T-helper 22 cell (primary cell): ENCODE data around the gene P2RY2.
A peak's percentile ranks its signal among the peaks of the same experiment; 100 is the strongest.

Source experiments
- DNase-seq: peaks from one replicate; pipeline ENCODE4 v3.0.0-alpha.2; 2020; ENCODE audit warnings: low read depth

Gene P2RY2

GRCh38 chr11:73218106-73218829, at the start of gene P2RY2:
Gene P2RY2, plus strand, starts transcription at chr11:73218281. Its CDS starts 15,879 bp downstream, at chr11:73234160.
- no peak for DNase-seq

DNA sequence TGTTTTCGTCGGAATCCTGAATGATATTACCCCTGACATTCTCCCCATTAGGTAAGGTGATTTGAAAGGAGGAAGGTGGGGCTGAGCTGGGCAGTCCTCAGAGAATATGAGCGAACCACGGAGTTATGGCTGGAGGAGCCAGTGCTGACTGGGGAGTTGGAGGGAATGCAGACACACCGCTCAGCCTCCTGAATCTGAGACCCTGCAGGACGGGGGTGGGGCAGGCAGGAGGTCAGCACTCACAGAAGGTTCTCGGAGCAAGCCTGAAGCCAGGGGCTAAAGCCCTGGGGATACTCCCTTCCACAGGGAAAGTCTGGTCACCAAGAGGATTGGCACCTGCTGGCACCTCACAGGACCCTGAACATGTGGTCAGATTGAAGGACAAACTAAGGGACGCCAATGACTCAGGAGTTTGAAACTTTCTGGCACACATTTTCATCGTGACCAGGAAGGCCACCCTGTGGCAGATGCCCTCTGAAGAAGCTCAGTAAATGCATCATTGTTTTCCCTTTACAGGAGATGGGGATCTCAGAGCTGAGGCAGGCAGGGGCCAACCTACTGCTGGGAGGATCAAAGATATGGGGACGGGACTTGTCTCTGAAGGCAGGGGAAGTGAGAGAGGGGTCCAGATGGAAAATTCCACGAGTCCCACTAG, 49.0 kb upstream of the P2RY2 start:
- DNase-seq: no peak

- DNase-seq: no peak
Measured at GRCh38 chr11:73170140-73170539, 47.9 kb upstream of the P2RY2 start.

DNA sequence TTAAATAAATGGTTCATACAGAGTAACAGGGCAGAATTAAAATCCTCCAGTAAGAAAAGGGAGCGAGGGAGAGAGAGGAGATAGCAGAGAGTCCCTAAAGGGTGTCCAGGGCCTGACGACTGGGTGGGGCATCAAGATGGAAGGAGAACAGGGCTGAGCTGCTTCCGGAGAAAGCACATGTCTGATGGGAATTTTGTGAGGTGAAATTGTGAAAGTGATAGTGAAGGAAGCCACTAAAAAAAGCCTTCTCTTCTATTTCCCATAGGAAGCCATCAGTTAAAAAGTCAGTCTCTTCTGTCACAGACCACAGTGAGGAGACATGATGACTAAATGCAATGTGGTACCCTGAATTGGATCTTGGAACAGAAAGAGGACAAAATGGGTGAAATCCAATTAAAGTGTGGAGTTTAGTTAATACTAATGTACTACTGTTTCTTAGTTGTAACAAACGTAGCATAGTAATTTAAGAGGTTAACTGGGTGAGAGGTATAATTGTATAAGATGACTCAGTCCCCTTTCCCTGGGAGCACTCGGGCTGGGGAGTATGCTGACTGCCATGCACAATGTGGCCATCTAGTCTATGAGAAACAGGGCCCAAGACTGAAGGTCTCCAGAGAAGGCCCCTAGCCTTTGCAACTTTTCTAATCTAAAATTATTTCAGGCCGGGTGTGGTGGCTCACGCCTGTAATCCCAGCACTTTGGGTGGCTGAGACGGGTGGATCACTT, 46.5 kb upstream of the P2RY2 start:
- no peak for DNase-seq

- DNase-seq: no peak
Measured at GRCh38 chr11:73172992-73173656, 45.0 kb upstream of the P2RY2 start.

- DNase-seq: no peak
Measured at GRCh38 chr11:73173755-73174494, 44.2 kb upstream of the P2RY2 start.

- DNase-seq: no peak
Measured at GRCh38 chr11:73174495-73174791, 43.6 kb upstream of the P2RY2 start.

DNA sequence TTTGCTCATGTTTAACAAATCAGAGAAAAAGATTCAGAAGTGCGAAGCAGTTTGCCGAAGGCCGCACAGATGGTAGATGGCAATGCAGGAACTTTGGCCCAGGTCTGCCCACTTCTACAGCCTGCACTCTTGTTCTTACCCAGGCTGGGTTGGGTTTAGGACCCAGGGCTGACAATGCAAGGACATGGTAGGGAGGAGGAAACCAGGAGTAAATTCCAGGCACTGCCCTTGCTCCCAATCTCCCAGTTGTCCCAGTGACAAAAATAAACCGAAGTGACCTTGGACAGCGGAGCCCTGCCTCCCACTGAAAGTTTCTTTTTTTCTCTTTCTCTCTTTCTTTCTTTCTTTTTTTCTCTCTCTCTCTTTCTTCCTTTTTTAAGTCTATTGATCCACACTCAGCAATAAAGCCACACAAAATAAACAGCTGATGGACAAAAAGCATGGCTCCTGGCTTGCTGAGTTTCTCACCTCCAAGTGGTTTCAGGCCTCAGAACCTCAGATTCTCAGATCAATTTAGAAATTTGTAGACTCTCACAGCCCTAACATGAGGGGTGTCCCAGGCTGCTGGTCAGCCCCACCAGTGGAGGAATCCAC, 42.4 kb upstream of the P2RY2 start:
- no peak for DNase-seq

GRCh38 chr11:73176145-73176873, 41.8 kb upstream of the P2RY2 start:
- no peak for DNase-seq

GRCh38 chr11:73176874-73177155, 41.3 kb upstream of the P2RY2 start:
- DNase-seq: no peak

- DNase-seq: no peak
Measured at GRCh38 chr11:73177380-73177777, 40.7 kb upstream of the P2RY2 start.

GRCh38 chr11:73177778-73178539, 40.1 kb upstream of the P2RY2 start:
- DNase-seq: peak; percentile 41

DNA sequence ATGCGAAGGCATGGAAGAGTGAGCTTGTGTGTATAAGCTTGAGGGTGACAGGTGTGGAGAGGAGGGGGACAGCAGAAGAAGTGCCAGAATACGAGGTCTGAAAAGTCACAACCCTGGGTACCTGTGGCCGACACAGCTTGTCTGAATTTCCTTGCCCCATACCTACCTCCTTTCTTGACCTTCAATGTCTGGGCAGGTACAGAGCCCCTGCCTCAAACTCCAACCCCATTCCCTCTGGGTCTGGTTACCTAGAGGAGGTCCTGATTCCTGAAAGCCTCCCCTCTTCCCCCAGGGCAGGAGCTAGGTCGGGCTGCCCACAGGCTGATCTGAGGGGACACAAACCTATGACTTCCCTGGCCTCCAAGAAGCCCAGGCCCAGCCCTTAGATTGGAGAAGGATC, 39.4 kb upstream of the P2RY2 start:
- no peak for DNase-seq

DNA sequence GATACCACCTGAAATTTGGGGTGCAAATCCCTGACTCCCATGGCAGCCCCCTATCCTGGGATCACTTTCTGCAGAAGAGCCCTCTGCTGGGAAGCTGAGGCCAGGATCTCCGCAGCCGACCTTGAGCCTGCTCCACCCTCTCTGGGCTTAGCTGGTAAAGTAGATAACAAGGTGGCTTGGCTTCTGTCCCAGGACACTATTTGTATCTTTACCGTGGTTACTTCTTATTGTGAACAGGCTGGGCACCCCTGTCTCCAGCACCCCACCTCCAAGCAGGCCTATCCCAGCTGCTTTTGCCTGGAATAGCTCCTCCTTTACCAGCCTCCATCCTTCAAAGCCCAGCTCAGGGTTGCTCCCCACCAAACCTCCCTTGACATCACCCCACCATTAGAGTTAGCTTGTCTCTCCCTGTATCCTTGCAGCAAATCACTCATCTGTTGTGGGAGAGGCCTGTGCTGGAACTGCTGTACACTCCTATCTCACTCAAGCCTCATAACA, 35.2 kb upstream of the P2RY2 start:
- no peak for DNase-seq

- DNase-seq: no peak
Measured at GRCh38 chr11:73184953-73185671, 33.0 kb upstream of the P2RY2 start.

GRCh38 chr11:73185680-73186293, 32.3 kb upstream of the P2RY2 start:
- DNase-seq: no peak

DNA sequence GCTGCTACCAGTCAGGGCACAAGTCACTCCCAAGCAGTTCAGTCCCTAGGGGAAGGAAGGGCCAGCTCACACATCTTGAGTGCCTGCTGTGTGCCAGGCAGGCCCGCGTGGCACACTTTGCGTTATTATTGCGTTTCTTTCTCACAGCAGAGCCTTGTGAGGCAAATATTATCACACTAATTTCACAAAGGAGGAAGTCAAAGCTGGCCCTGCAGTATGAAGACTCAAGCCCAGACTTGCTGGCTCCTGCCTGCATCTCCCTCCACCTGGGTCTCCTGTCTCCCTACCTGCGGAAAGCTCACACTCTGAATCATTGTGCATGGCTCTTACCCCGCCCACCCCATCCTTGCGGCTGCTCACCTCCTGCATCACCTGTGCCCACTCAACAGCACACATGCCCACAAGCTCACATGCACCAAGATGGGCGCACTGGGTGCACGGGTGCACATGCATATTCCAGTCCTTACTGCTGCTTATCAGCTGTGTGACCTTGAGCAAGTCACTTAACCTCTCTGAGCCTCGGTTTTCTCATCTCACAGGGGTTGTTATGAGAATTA, 31.7 kb upstream of the P2RY2 start:
- DNase-seq: no peak

DNA sequence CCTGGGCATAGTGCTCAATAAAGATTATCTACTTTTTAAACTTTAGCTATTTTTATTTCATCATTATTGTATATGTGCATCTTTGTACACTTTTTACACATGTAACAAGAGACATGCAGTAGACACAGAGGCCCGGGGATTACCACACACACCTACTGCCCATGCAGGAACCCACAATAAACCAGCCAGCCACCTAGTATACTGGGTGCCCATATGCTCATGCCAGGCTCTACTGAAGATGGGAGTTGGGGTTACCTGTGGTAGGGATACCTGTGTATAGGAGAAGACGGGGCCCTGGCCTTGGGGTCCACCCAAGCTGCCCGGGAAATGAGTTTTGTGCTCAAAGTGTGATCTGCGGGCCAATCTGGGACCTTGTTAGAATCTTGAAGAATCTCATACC, 31.2 kb upstream of the P2RY2 start:
- no peak for DNase-seq

- no peak for DNase-seq
Measured at GRCh38 chr11:73187854-73188253, 30.2 kb upstream of the P2RY2 start.
